SK-N-SH treated with all-trans-retinoic acid at 6 μM for 48 hours (cell line): ENCODE results near the gene RHAG.
"Not testable (repeated sequence)": the region's sequence is repeated elsewhere in the genome, so short reads cannot be mapped to it uniquely, and the experiment has no call there.

ENCODE experiments used
- ATAC-seq: fragments of 200-7000 bp; cut with Tn5 transposase; 3 replicates; pipeline ENCODE4 v1.9.1; 2020; ENCODE audit warnings: mild to moderate bottlenecking, moderate library complexity
- ARNTL ChIP-seq: fragments of 450-650 bp; formaldehyde crosslinking; IDR thresholded peaks from 2 replicates; pipeline ENCODE4 v1.5.0; 2020; ENCODE audit warnings: low read depth, mild to moderate bottlenecking, moderate library complexity, borderline replicate concordance
- BACH2 ChIP-seq: fragments of 250-450 bp; sonication (Bioruptor Pico); IDR thresholded peaks from 2 replicates; pipeline ENCODE4 v1.9.0; 2021; ENCODE audit warnings: mild to moderate bottlenecking, borderline replicate concordance
- CSDC2 ChIP-seq: fragments of 250-450 bp; sonication (Bioruptor Pico); IDR thresholded peaks from 2 replicates; pipeline ENCODE4 v1.5.0; 2020; ENCODE audit warnings: mild to moderate bottlenecking, moderate library complexity
- CSRNP3 ChIP-seq: fragments of 250-450 bp; sonication (Bioruptor Pico); IDR thresholded peaks from 2 replicates; pipeline ENCODE4 v1.5.1; 2021; ENCODE audit warnings: mild to moderate bottlenecking, moderate library complexity
- ESRRG ChIP-seq: fragments of 250-450 bp; sonication (Bioruptor Pico); IDR thresholded peaks from 2 replicates; pipeline ENCODE4 v1.6.1; 2021; ENCODE audit warnings: mild to moderate bottlenecking
- GLIS3 ChIP-seq: fragments of 250-450 bp; sonication (Bioruptor Pico); IDR thresholded peaks from 2 replicates; pipeline ENCODE4 v1.5.0; 2020; ENCODE audit warnings: mild to moderate bottlenecking, moderate library complexity
- ISL1 ChIP-seq: fragments of 250-450 bp; sonication (Bioruptor Pico); IDR thresholded peaks from 2 replicates; pipeline ENCODE4 v2.1.2; 2022; ENCODE audit warnings: mild to moderate bottlenecking, moderate library complexity
- OSR1 ChIP-seq: fragments of 250-450 bp; sonication (Bioruptor Pico); IDR thresholded peaks from 2 replicates; pipeline ENCODE4 v1.8.0; 2022; ENCODE audit warnings: moderate library complexity, mild to moderate bottlenecking, inconsistent platforms
- PATZ1 ChIP-seq: fragments of 250-450 bp; sonication (Bioruptor Pico); IDR thresholded peaks from 2 replicates; pipeline ENCODE4 v1.8.0; 2020; ENCODE audit warnings: mild to moderate bottlenecking, moderate library complexity, borderline replicate concordance
- POU6F1 ChIP-seq: fragments of 250-450 bp; sonication (Bioruptor Pico); IDR thresholded peaks from 2 replicates; pipeline ENCODE4 v1.8.0; 2021; ENCODE audit warnings: low read depth, mild to moderate bottlenecking, moderate library complexity, borderline replicate concordance
- PPARA ChIP-seq: fragments of 250-450 bp; sonication (Bioruptor Pico); IDR thresholded peaks from 2 replicates; pipeline ENCODE4 v1.5.0; 2020; ENCODE audit warnings: mild to moderate bottlenecking, borderline replicate concordance
- RARB ChIP-seq: fragments of 250-450 bp; sonication (Bioruptor Pico); IDR thresholded peaks from 2 replicates; pipeline ENCODE4 v1.8.0; 2021; ENCODE audit warnings: mild to moderate bottlenecking, moderate library complexity
- SNAI2 ChIP-seq: fragments of 250-450 bp; sonication (Bioruptor Pico); IDR thresholded peaks from 2 replicates; pipeline ENCODE4 v1.5.0; 2020; ENCODE audit warnings: mild to moderate bottlenecking, moderate library complexity
- TCF4 ChIP-seq: fragments of 250-450 bp; sonication (Bioruptor Pico); IDR thresholded peaks from 2 replicates; pipeline ENCODE4 v1.8.0; 2021; ENCODE audit warnings: mild to moderate bottlenecking, moderate library complexity, borderline replicate concordance
- TOX ChIP-seq: fragments of 250-450 bp; sonication (Bioruptor Pico); IDR thresholded peaks from 2 replicates; pipeline ENCODE4 v1.8.0; 2021; ENCODE audit warnings: mild to moderate bottlenecking, moderate library complexity, borderline replicate concordance
- ZFP3 ChIP-seq: fragments of 250-450 bp; sonication (Bioruptor Pico); IDR thresholded peaks from 2 replicates; pipeline ENCODE4 v1.5.0; 2020; ENCODE audit warnings: mild to moderate bottlenecking, moderate library complexity
- ZFP30 ChIP-seq: fragments of 450-650 bp; formaldehyde crosslinking; IDR thresholded peaks from 2 replicates; pipeline ENCODE4 v1.5.0; 2022; ENCODE audit warnings: mild to moderate bottlenecking, moderate library complexity
- ZNF565 ChIP-seq: fragments of 450-650 bp; formaldehyde crosslinking; conservative IDR thresholded peaks from 2 replicates; pipeline ENCODE4 v1.5.0; 2020; ENCODE audit warnings: low read depth, mild to moderate bottlenecking, moderate library complexity
- ZNF70 ChIP-seq: fragments of 450-650 bp; formaldehyde crosslinking; IDR thresholded peaks from 2 replicates; pipeline ENCODE4 v1.5.0; 2020; ENCODE audit warnings: mild to moderate bottlenecking, moderate library complexity
- ZNF8 ChIP-seq: fragments of 450-650 bp; formaldehyde crosslinking; IDR thresholded peaks from 2 replicates; pipeline ENCODE4 v1.5.0; 2020; ENCODE audit warnings: mild to moderate bottlenecking, moderate library complexity

Gene RHAG

GRCh38 chr6:49607391-49607982 is 29.2 kb downstream of the RHAG start:
- TF ChIP-seq ZFP30 (CRISPR knock-in tag), result no peak
- TF ChIP-seq ZNF8, result no peak
- TF ChIP-seq BACH2 (CRISPR knock-in tag), result no peak
- no peak for TF ChIP-seq GLIS3 (CRISPR knock-in tag)
- no peak for TF ChIP-seq PPARA (CRISPR knock-in tag)
- TF ChIP-seq TCF4 (CRISPR knock-in tag), result no peak
- no peak for TF ChIP-seq PATZ1 (CRISPR knock-in tag)
- TF ChIP-seq POU6F1 (CRISPR knock-in tag), result no peak
- no peak for TF ChIP-seq ARNTL (CRISPR knock-in tag)
- TF ChIP-seq ZFP3 (CRISPR knock-in tag), result no peak
- TF ChIP-seq ISL1 (CRISPR knock-in tag), result no peak
- no peak for TF ChIP-seq RARB (CRISPR knock-in tag)
- no peak for TF ChIP-seq OSR1 (CRISPR knock-in tag)
- no peak for TF ChIP-seq ZNF565 (CRISPR knock-in tag)
- no peak for TF ChIP-seq CSDC2 (CRISPR knock-in tag)
- TF ChIP-seq SNAI2, result no peak
- no peak for TF ChIP-seq CSRNP3

GRCh38 chr6:49606721-49607390 is 29.8 kb downstream of the RHAG start:
- no peak for TF ChIP-seq ZNF70 (CRISPR knock-in tag)
- TF ChIP-seq PPARA (CRISPR knock-in tag), result no peak
- TF ChIP-seq OSR1 (CRISPR knock-in tag), result no peak
- no peak for TF ChIP-seq RARB (CRISPR knock-in tag)
- no peak for TF ChIP-seq SNAI2
- TF ChIP-seq BACH2 (CRISPR knock-in tag), result no peak
- no peak for TF ChIP-seq ZFP30 (CRISPR knock-in tag)
- no peak for TF ChIP-seq ISL1 (CRISPR knock-in tag)
- no peak for TF ChIP-seq POU6F1 (CRISPR knock-in tag)
- TF ChIP-seq ZNF565 (CRISPR knock-in tag), result no peak
- TF ChIP-seq CSDC2 (CRISPR knock-in tag), result no peak
- TF ChIP-seq ZFP3 (CRISPR knock-in tag), result no peak
- ATAC-seq, result peak; percentile 71; the same call in 2 of the 3 replicates

More at GRCh38 chr6:49607391-49607982, 29.2 kb downstream of the RHAG start:
- no peak for ATAC-seq

- not testable (repeated sequence) for ATAC-seq
Observed at GRCh38 chr6:49604080-49604479, 32.6 kb downstream of the RHAG start.

- not testable (repeated sequence) for ATAC-seq
Observed at GRCh38 chr6:49587262-49587661, 49.4 kb downstream of the RHAG start.

GRCh38 chr6:49582529-49582928 is 54.1 kb downstream of the RHAG start:
- ATAC-seq, result no peak
- TF ChIP-seq ESRRG (no peak), TCF4 (CRISPR knock-in tag) (no peak), CSRNP3 (no peak), ZFP3 (CRISPR knock-in tag) (no peak), ISL1 (CRISPR knock-in tag) (no peak), ZFP30 (CRISPR knock-in tag) (no peak), TOX (CRISPR knock-in tag) (no peak), CSDC2 (CRISPR knock-in tag) (no peak), RARB (CRISPR knock-in tag) (no peak), ZNF8 (no peak)
